ENCODE measurements around the gene PASK. TPM values are rescaled to one million over a fixed set of nuclear protein-coding genes. Genes with fewer than 3 reads are reported as not detected.

The PASK gene
- total RNA-seq, 1 donor from 2014 or later: 20.3 TPM

GRCh38 chr2:241154915-241155314 lies 5.6 kb upstream of the PASK start:
- no peak overlapping the region for H3K27ac Mint-ChIP-seq
- no peaks in the 10 kb centered on the region for H3K27me3 ChIP-seq
- H3K9me3 ChIP-seq (ENCODE audit: low read depth): no peaks in the 10 kb centered on the region
- H3K9me3 Mint-ChIP-seq: no peaks in the 10 kb centered on the region
- TF ChIP-seq CTCF (IDR thresholded peaks at IDR 0.05) (no peak), EZH2phosphoT487 (IDR thresholded peaks at IDR 0.05) (no peak), EZH2 (IDR thresholded peaks at IDR 0.05) (no peak)
- peaks cover 24% of the 10 kb centered on the region for H3K4me1 Mint-ChIP-seq
- H3K36me3 Mint-ChIP-seq: peaks cover 4% of the 10 kb centered on the region
- H3K27me3 Mint-ChIP-seq (ENCODE audit: insufficient read depth, low read depth): no peaks in the 10 kb centered on the region
- DNase-seq (ENCODE audit: low spot score): no peak
- peaks cover 2% of the 10 kb centered on the region for H3F3A ChIP-seq (ENCODE audit: low read depth)
- no peaks in the 10 kb centered on the region for H4K20me1 ChIP-seq (ENCODE audit: low read depth)
- H2AFZ ChIP-seq (replicated peaks): no peak overlapping the region
- H3K4me1 ChIP-seq: peaks cover 4% of the 10 kb centered on the region
- peaks cover 13% of the 10 kb centered on the region for H3K79me2 ChIP-seq (ENCODE audit: low read depth)
- no peak overlapping the region for H3K27ac ChIP-seq
- no peak overlapping the region for H3K4me3 ChIP-seq
- no peaks in the 10 kb centered on the region for H3K36me3 ChIP-seq
- no peak overlapping the region for H3K9ac ChIP-seq
- no peak overlapping the region for H3K4me3 Mint-ChIP-seq
- no peak overlapping the region for H3K4me2 ChIP-seq

GRCh38 chr2:241153616-241154015 lies 4.3 kb upstream of the PASK start:
- no peak overlapping the region for H3K27ac ChIP-seq
- no peak for TF ChIP-seq CTCF (IDR thresholded peaks at IDR 0.05)
- TF ChIP-seq EZH2phosphoT487 (IDR thresholded peaks at IDR 0.05): no peak
- H3K36me3 ChIP-seq: no peaks in the 10 kb centered on the region
- H3K27me3 ChIP-seq: peaks cover 2% of the 10 kb centered on the region
- H3K4me2 ChIP-seq: no peak overlapping the region
- H4K20me1 ChIP-seq (ENCODE audit: low read depth): no peaks in the 10 kb centered on the region
- no peak for DNase-seq (ENCODE audit: low spot score)
- H3K9me3 Mint-ChIP-seq: no peaks in the 10 kb centered on the region
- peaks cover 5% of the 10 kb centered on the region for H3F3A ChIP-seq (ENCODE audit: low read depth)
- H3K36me3 Mint-ChIP-seq: peaks cover 4% of the 10 kb centered on the region
- no peaks in the 10 kb centered on the region for H3K27me3 Mint-ChIP-seq (ENCODE audit: insufficient read depth, low read depth)
- H3K4me3 Mint-ChIP-seq: no peak overlapping the region
- H3K9me3 ChIP-seq (ENCODE audit: low read depth): no peaks in the 10 kb centered on the region
- no peak overlapping the region for H2AFZ ChIP-seq (replicated peaks)
- peaks cover 14% of the 10 kb centered on the region for H3K79me2 ChIP-seq (ENCODE audit: low read depth)
- H3K4me3 ChIP-seq: no peak overlapping the region
- H3K27ac Mint-ChIP-seq: no peak overlapping the region
- H3K4me1 ChIP-seq: peaks cover 4% of the 10 kb centered on the region
- H3K4me1 Mint-ChIP-seq: peaks cover 25% of the 10 kb centered on the region
- no peak overlapping the region for H3K9ac ChIP-seq

- TF ChIP-seq EZH2 (IDR thresholded peaks at IDR 0.05): no peak
- TF ChIP-seq CTCF (IDR thresholded peaks at IDR 0.05): no peak
- TF ChIP-seq EZH2phosphoT487 (IDR thresholded peaks at IDR 0.05): no peak
- H3K36me3 ChIP-seq: no peaks in the 10 kb centered on the region
- H3K79me2 ChIP-seq (ENCODE audit: low read depth): peaks cover 29% of the 10 kb centered on the region
- H3K4me1 ChIP-seq: peaks cover 10% of the 10 kb centered on the region
- Mint-ChIP-seq H3K27me3 (ENCODE audit: insufficient read depth, low read depth) (no peaks in the 10 kb centered on the region), H3K4me3 (peak overlapping the region; percentile 98), H3K36me3 (peaks cover 2% of the 10 kb centered on the region), H3K27ac (no peak overlapping the region), H3K9me3 (no peaks in the 10 kb centered on the region), H3K4me1 (peaks cover 31% of the 10 kb centered on the region)
- H3K9ac ChIP-seq: no peak overlapping the region
- H3K4me2 ChIP-seq: no peak overlapping the region
- no peak for DNase-seq (ENCODE audit: low spot score)
- H3K9me3 ChIP-seq (ENCODE audit: low read depth): no peaks in the 10 kb centered on the region
- H3F3A ChIP-seq (ENCODE audit: low read depth): peaks cover 5% of the 10 kb centered on the region
- H3K4me3 ChIP-seq: no peak overlapping the region
- H3K27ac ChIP-seq: no peak overlapping the region
- peaks cover 9% of the 10 kb centered on the region for H4K20me1 ChIP-seq (ENCODE audit: low read depth)
- peaks cover 10% of the 10 kb centered on the region for H3K27me3 ChIP-seq
- H2AFZ ChIP-seq (replicated peaks): no peak overlapping the region
Measured at GRCh38 chr2:241151934-241152660, 2.8 kb upstream of the PASK start.

All from neural progenitor cell (in vitro differentiated cells).